GM23338 (cell line): Measurements from ENCODE around the gene PIK3C2G.

Source experiments
- CREB1 ChIP-seq: fragments of 250-450 bp; sonication (Bioruptor Pico); IDR thresholded peaks from 2 replicates; pipeline ENCODE4 v1.5.0; 2020; ENCODE audit warnings: low read depth, mild to moderate bottlenecking, moderate library complexity
- CTCF ChIP-seq, 2 experiments: fragments of 200-600 bp in 1 of 2; sonication (generic) in 1 of 2; conservative IDR thresholded peaks; 2 replicates each; pipeline versions ENCODE4 v1.5.1 to v1.6.1; 2016 to 2017; ENCODE audit warnings: antibody characterized with exemption in 2 of 2, low read depth in 2 of 2, mild to moderate bottlenecking in 2 of 2, moderate library complexity in 1 of 2
- ETS1 ChIP-seq: IDR thresholded peaks from 2 replicates; pipeline ENCODE4 v1.6.1; 2016; ENCODE audit warnings: antibody characterized with exemption
- EZH2 ChIP-seq: fragments of 200-600 bp; sonication (generic); IDR thresholded peaks from one replicate; pipeline ENCODE4 v1.8.0; 2017; ENCODE audit warnings: antibody characterized with exemption, mild to moderate bottlenecking, low read depth; ENCODE audit not compliant: unreplicated experiment
- EZH2phosphoT487 ChIP-seq: fragments of 200-600 bp; sonication (generic); IDR thresholded peaks from one replicate; pipeline ENCODE4 v1.8.1; 2018; ENCODE audit warnings: antibody characterized with exemption; ENCODE audit not compliant: unreplicated experiment
- JUNB ChIP-seq: IDR thresholded peaks from one replicate; pipeline ENCODE4 v1.6.1; 2016; ENCODE audit warnings: antibody characterized with exemption; ENCODE audit not compliant: unreplicated experiment
- NANOG ChIP-seq: IDR thresholded peaks from 2 replicates; pipeline ENCODE4 v1.6.1; 2016; ENCODE audit warnings: antibody characterized with exemption, borderline replicate concordance
- POLR2AphosphoS5 ChIP-seq: IDR thresholded peaks from 2 replicates; pipeline ENCODE4 v1.6.1; 2016; ENCODE audit warnings: antibody characterized with exemption, low read depth
- REST ChIP-seq: IDR thresholded peaks from one replicate; pipeline ENCODE4 v1.6.1; 2018; ENCODE audit warnings: antibody characterized with exemption; ENCODE audit not compliant: unreplicated experiment
- ZNF331 ChIP-seq: fragments of 250-450 bp; sonication (Bioruptor Pico); IDR thresholded peaks from 2 replicates; pipeline ENCODE4 v1.5.0; 2020; ENCODE audit warnings: low read depth, mild to moderate bottlenecking, moderate library complexity

- TF ChIP-seq CTCF (conservative IDR thresholded peaks at IDR 0.05; ENCODE audit: low read depth in 2 of 2): no peak
- TF ChIP-seq EZH2phosphoT487: no peak
- no peak for TF ChIP-seq EZH2
- no peak for TF ChIP-seq POLR2AphosphoS5
- TF ChIP-seq CREB1 (CRISPR knock-in tag): no peak
- no peak for TF ChIP-seq REST
- no peak for TF ChIP-seq ETS1
- no peak for TF ChIP-seq ZNF331 (CRISPR knock-in tag)
- TF ChIP-seq JUNB: no peak
- TF ChIP-seq NANOG: no peak
These were observed 70.9 kb downstream of the PIK3C2G start for GRCh38 chr12:18332173-18332572.
